Panc1 (cell line): Measurements from ENCODE around the gene FBXW12.

Experiments used
- CTCF ChIP-seq: fragments of 450-650 bp; IDR thresholded peaks from 2 replicates; pipeline ENCODE4 v1.5.1; 2017; ENCODE audit warnings: mild to moderate bottlenecking
- TF ChIP-seq, protein P1 (sequence below), 2 experiments: IDR thresholded peaks; 2 replicates each; pipeline ENCODE4 v1.6.1; 2011 to 2012; ENCODE audit warnings: low read depth in 2 of 2, control low read depth in 1 of 2, low read length in 1 of 2, mild to moderate bottlenecking in 1 of 2, moderate library complexity in 1 of 2; ENCODE audit not compliant: insufficient read depth in 1 of 2

GRCh38 chr3:48409291-48410201, 37.5 kb downstream of the FBXW12 start:
- TF ChIP-seq, protein P1, sequence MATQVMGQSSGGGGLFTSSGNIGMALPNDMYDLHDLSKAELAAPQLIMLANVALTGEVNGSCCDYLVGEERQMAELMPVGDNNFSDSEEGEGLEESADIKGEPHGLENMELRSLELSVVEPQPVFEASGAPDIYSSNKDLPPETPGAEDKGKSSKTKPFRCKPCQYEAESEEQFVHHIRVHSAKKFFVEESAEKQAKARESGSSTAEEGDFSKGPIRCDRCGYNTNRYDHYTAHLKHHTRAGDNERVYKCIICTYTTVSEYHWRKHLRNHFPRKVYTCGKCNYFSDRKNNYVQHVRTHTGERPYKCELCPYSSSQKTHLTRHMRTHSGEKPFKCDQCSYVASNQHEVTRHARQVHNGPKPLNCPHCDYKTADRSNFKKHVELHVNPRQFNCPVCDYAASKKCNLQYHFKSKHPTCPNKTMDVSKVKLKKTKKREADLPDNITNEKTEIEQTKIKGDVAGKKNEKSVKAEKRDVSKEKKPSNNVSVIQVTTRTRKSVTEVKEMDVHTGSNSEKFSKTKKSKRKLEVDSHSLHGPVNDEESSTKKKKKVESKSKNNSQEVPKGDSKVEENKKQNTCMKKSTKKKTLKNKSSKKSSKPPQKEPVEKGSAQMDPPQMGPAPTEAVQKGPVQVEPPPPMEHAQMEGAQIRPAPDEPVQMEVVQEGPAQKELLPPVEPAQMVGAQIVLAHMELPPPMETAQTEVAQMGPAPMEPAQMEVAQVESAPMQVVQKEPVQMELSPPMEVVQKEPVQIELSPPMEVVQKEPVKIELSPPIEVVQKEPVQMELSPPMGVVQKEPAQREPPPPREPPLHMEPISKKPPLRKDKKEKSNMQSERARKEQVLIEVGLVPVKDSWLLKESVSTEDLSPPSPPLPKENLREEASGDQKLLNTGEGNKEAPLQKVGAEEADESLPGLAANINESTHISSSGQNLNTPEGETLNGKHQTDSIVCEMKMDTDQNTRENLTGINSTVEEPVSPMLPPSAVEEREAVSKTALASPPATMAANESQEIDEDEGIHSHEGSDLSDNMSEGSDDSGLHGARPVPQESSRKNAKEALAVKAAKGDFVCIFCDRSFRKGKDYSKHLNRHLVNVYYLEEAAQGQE (IDR thresholded peaks at IDR 0.05; ENCODE audit: insufficient read depth in 1 of 2, low read depth in 2 of 2, low read length in 1 of 2) = no peak
- TF ChIP-seq CTCF = no peak
